Measurements from ENCODE around the gene WIPF2. TPM values are rescaled to one million over a fixed set of nuclear protein-coding genes. Genes with fewer than 3 reads are reported as not detected.
A peak's percentile ranks its signal among the peaks of the same experiment; 100 is the strongest.

The WIPF2 gene
- total RNA-seq, 4 donors from 2014 or later: 7.8 to 21.5 (median 12.1) TPM

DNA sequence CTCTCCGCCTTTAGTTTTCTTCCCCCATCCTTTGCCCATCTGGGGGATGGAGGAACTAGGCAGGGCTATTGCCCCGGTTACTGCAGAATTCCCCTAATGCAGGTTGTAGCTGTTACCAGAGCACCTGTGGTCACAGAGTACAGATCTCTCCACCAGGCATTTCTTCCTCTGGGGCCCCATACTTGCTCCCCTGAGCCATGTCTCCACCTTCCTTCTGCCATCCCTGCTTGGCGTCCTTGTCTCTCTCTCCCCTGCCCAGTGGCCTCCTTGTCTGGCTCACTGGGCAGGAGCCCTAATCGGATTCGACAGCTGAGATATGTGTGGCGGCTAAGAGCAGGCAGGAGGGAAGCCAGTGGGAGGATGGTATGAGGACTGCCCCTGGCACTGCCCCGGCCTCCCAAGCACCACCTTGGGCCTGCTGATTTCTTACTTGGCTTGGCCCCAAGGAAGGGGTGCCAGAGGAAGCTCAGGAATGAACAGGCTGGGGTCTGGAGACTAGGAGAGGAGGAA is 91.8 kb downstream of the WIPF2 start:
- Histone ChIP-seq H3K27ac (replicated peaks in 1 of 4) (peak overlapping the region; percentile 94 to 98 (median 96)), H3K4me3 (no peak overlapping the region), H3K27me3 (no peaks in the 10 kb centered on the region), H3K4me1 (peaks cover 92 to 100% (median 95%) of the 10 kb centered on the region in 4 donors), H3K9me3 (no peaks in the 10 kb centered on the region), H3K36me3 (no peaks in the 10 kb centered on the region)
- TF ChIP-seq, protein P1, sequence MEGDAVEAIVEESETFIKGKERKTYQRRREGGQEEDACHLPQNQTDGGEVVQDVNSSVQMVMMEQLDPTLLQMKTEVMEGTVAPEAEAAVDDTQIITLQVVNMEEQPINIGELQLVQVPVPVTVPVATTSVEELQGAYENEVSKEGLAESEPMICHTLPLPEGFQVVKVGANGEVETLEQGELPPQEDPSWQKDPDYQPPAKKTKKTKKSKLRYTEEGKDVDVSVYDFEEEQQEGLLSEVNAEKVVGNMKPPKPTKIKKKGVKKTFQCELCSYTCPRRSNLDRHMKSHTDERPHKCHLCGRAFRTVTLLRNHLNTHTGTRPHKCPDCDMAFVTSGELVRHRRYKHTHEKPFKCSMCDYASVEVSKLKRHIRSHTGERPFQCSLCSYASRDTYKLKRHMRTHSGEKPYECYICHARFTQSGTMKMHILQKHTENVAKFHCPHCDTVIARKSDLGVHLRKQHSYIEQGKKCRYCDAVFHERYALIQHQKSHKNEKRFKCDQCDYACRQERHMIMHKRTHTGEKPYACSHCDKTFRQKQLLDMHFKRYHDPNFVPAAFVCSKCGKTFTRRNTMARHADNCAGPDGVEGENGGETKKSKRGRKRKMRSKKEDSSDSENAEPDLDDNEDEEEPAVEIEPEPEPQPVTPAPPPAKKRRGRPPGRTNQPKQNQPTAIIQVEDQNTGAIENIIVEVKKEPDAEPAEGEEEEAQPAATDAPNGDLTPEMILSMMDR (IDR thresholded peaks at IDR 0.05): no peak
- TF ChIP-seq POLR2AphosphoS5 (IDR thresholded peaks at IDR 0.05) (no peak), EP300 (IDR thresholded peaks at IDR 0.05) (no peak), POLR2A (IDR thresholded peaks at IDR 0.05; ENCODE audit: low read depth) (no peak)
- WGBS: 45% methylated on average over 7 of the region's 7 CpGs
- DNase-seq (ENCODE audit: extremely low spot score): no peak
- intact Hi-C loops (cut with DNase I): no loop called here

DNA sequence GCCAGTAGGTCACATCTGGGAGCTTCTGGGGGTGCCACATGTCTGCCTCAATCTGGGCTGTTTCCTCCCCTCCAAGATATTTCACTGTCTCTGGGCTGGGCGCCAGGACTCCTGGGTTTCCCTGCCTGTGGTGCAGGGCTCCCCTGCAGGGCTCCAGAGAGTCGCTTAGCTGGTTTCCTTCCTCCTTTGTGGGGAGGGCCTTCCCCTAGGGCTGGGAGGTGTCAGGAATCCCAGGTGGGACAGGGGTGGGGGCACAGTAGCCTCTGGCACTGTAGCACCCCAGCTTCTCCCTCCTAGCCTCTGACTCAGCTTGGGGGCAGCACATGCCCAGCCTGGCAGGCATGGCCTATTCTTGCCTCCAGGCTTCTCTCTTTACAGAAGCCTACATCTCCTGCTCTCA is 92.5 kb downstream of the WIPF2 start:
- Histone ChIP-seq H3K4me3 (no peak overlapping the region), H3K9me3 (no peaks in the 10 kb centered on the region), H3K4me1 (peaks cover 99 to 100% (median 100%) of the 10 kb centered on the region in 4 donors), H3K36me3 (no peaks in the 10 kb centered on the region), H3K27me3 (no peaks in the 10 kb centered on the region), H3K27ac (replicated peaks in 1 of 4) (peak overlapping the region; percentile 94 to 98 (median 96))
- no peak for DNase-seq (ENCODE audit: extremely low spot score)
- WGBS: 33% methylated on average over 1 of the region's 2 CpGs
- intact Hi-C loops (cut with DNase I): no loop called here
- TF ChIP-seq POLR2A (IDR thresholded peaks at IDR 0.05; ENCODE audit: low read depth) (no peak), EP300 (IDR thresholded peaks at IDR 0.05) (no peak), POLR2AphosphoS5 (IDR thresholded peaks at IDR 0.05) (peak in 1 of 2 donors; percentile 32)
- TF ChIP-seq, protein P1 (IDR thresholded peaks at IDR 0.05): peak in 1 of 3 experiments; percentile 16

DNA sequence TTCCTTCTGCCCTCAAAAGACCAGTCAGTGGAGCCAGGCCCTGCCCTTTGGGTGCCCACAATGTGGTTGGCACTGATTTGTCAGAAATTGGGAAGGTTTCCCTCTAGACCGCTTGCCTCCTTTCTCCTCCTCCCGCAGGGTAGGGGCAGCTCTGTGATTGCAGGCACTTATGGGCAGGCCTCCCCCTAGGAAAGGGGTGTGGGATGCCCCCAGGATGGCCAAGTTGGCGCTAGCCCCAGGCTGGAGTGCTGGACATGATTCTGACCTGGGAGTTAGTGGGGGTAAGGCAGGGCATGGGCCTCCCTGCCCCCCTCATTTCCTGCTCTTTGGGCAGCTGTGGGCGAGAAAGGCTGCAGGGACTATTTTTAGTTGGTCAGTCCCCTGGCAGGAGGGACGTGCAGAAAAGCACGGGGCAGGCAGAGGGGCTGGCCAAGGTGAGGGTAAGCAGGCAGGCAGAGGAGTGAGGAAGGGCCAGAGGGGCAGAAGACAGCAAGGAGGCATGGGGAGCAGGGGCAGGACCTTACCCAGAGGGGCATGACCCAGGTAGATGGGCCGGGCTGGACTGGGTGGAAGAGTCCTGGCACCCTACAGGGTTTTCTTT is 93.1 kb downstream of the WIPF2 start:
- no peak overlapping the region for H3K4me3 ChIP-seq
- 16% methylated on average over 6 of the region's 7 CpGs for WGBS
- TF ChIP-seq POLR2AphosphoS5 (IDR thresholded peaks at IDR 0.05) (peak in 1 of 2 donors; percentile 47), EP300 (IDR thresholded peaks at IDR 0.05) (no peak), POLR2A (IDR thresholded peaks at IDR 0.05; ENCODE audit: low read depth) (peak; percentile 7)
- TF ChIP-seq, protein P1 (IDR thresholded peaks at IDR 0.05): no peak
- peaks cover 99 to 100% (median 100%) of the 10 kb centered on the region in 4 donors for H3K4me1 ChIP-seq
- no peak for DNase-seq (ENCODE audit: extremely low spot score)
- H3K9me3 ChIP-seq: no peaks in the 10 kb centered on the region
- H3K27me3 ChIP-seq: no peaks in the 10 kb centered on the region
- intact Hi-C loops (cut with DNase I): no loop called here
- peak overlapping the region; percentile 94 to 98 (median 96) for H3K27ac ChIP-seq (replicated peaks in 1 of 4)
- no peaks in the 10 kb centered on the region for H3K36me3 ChIP-seq

DNA sequence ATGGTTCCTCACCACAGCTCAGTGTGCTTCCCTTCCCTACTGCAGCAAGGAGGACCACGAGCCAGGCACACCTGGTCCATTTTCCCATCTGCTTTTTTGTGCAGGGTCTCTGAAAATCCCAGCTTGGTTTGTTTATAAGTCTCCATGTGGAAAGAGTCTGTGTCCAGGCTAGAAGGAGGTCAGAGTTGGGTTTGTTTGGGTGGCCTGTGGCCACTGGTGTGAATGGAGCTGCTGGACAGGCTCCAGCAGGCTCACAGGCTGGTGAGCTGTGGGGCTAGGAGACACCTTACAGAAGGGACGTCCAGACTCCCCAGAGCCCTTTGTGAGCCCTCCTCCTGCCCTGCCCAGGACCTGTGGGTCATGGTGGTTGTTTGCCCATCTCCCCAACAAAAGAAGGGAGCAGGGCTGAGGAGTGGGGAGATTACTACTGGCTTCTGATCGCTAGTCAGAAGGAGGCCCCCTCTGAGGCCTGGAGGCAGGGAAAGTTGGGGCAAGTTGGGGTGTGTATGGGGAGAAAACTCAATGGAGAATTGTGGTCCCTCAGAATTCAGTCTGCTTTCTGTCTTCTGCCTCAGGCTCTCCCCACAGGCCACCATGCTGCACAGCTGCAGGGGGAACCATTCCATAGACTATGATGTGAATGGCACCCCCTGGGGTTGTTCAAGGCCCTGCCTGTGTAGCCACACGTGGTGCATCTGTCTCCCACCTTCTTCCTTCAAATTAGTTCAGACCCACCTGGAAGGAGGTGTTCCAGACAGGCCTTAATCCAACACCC is 94.0 kb downstream of the WIPF2 start:
- TF ChIP-seq POLR2A (IDR thresholded peaks at IDR 0.05; ENCODE audit: low read depth): no peak
- TF ChIP-seq EP300 (IDR thresholded peaks at IDR 0.05): no peak
- TF ChIP-seq, protein P1 (IDR thresholded peaks at IDR 0.05): no peak
- no peak for TF ChIP-seq POLR2AphosphoS5 (IDR thresholded peaks at IDR 0.05)
- H3K9me3 ChIP-seq: no peaks in the 10 kb centered on the region
- no peaks in the 10 kb centered on the region for H3K36me3 ChIP-seq
- 58% methylated on average over 4 of the region's 4 CpGs for WGBS
- peaks cover 97 to 98% (median 98%) of the 10 kb centered on the region in 4 donors for H3K4me1 ChIP-seq
- H3K4me3 ChIP-seq: no peak overlapping the region
- intact Hi-C loops (cut with DNase I): no loop called here
- peak overlapping the region; percentile 94 to 98 (median 96) for H3K27ac ChIP-seq (replicated peaks in 1 of 4)
- DNase-seq (ENCODE audit: extremely low spot score): no peak
- no peaks in the 10 kb centered on the region for H3K27me3 ChIP-seq
